D341Med (cell line): ENCODE measurements around the gene CAPN5.

ENCODE experiments used
- DNase-seq: peaks from one replicate; pipeline ENCODE4 v3.0.0; 2012; ENCODE audit warnings: low spot score

CAPN5 gene

GRCh38 chr11:77082838-77083565, 16.2 kb downstream of the CAPN5 start:
- DNase-seq, result no peak

DNA sequence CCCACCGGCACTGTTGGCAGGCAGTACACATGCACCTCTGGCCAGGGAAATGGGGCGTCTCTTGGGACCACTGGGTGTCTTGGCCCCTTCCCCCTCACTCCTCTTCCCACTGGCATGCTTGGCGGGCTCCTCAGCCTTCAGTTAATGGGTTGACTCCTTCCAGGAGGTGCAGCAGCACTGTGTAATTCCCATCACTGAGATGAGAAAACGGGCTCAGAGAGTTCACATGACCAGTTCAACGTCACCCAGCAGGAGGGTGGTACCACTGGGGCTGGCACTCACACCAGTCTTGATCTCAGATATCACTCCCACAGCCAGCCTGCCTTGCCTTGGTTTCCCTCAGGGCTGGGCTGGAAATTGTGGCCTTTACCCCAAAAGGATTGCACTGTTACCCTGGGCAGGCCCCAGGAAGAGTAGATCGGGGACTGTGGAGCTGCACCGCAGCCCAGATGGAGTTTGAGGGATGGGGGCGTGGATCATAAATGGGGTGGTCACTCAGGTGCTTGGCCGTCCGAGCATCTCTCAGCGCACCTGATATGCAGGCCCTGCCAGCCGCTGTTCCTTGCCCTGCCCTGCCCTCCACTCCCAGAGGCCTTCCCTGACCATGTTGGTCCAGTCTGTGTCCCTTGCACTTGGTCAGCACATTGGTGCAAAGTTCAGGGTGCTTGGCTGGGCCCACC, 16.9 kb downstream of the CAPN5 start:
- DNase-seq, result no peak

DNA sequence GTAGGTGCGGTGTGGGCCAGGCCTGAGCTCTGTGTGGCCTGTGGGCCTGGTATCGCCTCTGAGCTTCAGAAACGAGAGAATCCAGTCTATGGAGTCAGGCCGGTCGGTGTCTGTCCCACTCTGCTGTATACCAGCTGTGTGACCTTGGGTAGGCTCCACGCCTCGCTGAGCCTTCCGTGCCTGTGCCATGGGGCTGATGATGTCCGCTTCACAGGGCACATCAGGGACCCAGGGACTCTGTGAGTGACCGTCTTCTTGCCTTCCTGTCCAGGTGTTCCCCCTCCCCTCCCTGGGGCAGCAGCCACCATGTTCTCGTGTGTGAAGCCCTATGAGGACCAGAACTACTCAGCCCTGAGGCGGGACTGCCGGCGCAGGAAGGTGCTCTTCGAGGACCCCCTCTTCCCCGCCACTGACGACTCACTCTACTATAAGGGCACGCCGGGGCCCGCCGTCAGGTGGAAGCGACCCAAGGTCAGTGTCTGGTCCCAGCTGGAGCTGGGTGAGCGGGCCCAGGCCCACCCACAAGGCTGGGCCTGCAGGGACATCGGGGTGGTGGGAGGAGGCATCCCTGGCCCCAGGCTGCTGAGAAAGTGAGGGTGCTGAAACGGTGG, 17.9 kb downstream of the CAPN5 start:
- no peak for DNase-seq

DNA sequence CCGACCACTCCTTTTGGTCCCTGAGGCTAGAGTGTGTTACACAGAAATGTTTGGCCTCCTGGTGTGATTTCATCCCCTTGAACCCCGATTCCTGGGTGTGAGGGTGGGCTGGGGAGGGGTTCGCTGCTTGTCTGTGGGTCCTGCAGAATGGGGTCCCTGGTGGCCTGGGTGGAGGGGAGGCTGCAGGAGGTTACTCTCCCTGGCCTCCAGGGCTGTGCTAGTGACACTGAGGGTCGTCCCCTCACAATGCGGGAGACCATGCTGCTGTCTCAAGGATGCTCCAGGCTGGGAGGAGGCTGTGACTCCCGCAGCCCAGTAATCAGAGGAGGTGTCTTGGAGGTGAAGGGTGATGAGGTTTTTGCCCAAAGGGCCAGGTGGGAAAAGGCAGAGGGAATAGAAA, 18.9 kb downstream of the CAPN5 start:
- no peak for DNase-seq

DNA sequence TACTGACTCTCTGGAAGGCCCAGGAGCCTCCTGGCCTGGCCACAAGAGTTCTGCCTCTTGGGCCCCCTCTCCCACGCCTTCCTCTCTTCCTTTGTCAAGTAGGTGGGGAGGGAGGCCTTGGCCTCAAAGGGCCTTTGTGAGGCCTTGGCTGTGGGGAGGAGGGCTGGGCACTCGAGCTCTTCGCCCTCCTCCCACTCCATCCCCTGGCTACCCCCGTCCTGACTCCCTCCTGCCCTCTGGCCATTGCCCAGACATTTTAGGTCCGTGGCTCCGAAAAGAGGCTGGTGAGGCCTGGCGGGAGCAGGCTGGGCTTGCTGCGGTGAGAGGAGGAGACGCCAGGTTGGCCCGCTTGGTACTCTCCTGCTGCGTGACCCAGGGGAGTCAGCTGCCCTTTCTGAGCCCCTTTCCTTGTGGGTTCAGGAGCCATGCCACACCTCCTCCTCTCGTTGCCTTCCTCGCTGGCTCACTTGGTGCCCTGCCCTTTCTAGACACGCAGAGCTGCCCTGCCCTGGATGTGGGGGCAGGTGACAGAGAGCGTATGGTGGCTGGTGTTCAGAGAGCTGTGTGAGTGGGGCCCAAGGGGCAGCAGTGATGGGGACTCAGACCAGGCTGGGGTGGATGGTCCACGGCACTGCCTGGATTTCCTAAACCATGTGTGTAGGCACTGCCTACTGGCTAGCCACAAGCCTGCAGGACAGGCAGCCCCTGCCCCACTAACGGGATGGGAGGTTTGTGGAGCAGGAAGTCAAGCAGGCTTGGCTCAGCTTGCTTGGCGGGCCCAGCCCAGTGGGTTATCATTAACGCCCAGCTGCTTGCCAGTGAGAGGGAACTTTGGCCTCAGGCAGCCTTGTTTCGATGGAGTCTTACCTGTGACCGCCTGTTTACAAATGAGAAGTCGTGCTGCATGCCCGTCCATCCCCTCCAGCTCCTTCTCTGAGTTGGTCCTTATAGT, 20.0 kb downstream of the CAPN5 start:
- no peak for DNase-seq

DNA sequence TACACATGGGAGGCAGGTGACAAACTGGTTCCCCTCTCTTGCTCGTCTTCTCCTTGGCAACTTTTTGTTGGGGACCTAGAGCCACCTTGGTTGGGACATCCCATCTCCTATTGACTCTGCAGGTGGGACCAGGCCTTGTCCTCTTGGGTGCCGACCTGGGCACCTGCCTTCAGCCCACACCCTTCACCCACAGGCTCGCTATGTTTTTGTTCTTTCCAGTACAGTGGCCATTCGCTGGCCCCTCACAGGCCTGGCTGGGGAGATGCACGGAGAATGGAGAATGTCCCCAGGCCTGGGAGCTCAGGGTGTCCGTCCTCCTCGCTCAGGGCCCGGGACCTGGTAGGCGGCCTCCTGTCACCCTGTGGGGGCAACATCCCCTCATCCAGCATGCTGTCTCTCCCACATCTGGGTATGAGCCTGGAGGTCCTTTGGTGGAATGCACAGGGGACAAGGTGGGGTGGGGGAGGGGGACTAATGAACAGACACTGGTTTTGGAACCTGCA, 21.0 kb downstream of the CAPN5 start:
- no peak for DNase-seq

DNA sequence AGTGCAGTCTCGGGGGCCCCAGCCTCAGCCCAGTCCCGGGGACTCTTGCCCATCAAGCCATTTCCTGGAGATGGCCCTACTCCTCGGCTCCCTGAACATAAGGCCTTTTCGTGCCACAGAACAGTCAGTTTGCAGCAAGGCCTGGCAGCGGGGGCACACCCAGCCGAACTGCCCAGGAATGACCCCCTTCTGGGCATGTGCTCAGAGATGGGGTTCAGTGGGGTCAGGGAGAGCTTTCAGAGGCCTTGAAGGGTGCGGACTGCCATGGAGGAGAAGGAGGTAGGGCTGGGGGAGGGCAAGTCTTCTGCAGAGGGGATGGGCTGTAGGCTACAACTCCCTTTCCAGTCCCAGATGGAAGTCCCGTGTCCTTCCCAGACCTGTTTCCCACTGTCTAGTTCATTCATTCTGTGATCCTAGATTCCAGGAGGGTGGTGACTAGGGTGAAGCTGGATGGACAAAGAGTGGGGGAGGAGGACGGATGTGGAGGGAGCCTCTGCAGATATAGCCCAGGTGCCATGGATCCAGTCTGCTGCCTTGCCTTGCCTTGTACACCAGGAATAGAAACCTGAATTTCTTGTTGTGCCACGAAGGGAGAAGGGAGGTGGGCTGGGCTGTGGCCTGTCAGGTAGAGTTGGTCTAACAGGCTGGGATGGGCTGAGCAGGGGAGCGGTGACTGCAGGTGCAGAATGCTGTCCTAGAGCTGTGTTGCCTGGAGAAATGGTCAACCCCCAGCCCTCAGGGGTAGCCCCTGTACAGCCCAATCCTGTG, 21.6 kb downstream of the CAPN5 start:
- no peak for DNase-seq

DNA sequence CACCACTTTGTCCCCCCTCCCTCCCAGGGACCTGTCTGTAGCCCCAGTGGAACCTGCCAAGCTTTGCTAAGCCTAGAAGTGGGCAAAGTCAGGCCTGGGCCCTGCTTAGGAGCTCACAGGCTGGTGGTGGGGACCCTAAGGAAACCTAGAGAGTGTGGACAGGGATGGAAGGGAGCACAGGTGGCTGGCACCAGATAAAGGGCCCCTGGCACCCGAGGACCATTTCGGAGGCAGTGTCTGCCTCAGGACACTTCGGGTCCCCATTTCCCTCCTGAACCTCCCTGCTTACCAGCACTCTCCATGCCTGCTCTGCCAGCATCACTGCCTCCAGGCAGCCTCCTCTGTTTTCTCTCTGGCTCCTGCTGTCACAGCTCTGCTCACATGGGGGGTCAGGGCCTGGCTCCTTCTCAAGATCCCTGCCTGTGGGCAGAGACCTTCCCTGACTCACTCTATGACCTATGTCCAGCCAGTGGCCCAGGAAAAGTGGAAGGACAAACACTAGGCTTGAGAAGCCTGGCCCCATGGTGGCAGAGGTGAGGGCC, 22.3 kb downstream of the CAPN5 start:
- no peak for DNase-seq

GRCh38 chr11:77090046-77090372, 23.2 kb downstream of the CAPN5 start:
- no peak for DNase-seq

DNA sequence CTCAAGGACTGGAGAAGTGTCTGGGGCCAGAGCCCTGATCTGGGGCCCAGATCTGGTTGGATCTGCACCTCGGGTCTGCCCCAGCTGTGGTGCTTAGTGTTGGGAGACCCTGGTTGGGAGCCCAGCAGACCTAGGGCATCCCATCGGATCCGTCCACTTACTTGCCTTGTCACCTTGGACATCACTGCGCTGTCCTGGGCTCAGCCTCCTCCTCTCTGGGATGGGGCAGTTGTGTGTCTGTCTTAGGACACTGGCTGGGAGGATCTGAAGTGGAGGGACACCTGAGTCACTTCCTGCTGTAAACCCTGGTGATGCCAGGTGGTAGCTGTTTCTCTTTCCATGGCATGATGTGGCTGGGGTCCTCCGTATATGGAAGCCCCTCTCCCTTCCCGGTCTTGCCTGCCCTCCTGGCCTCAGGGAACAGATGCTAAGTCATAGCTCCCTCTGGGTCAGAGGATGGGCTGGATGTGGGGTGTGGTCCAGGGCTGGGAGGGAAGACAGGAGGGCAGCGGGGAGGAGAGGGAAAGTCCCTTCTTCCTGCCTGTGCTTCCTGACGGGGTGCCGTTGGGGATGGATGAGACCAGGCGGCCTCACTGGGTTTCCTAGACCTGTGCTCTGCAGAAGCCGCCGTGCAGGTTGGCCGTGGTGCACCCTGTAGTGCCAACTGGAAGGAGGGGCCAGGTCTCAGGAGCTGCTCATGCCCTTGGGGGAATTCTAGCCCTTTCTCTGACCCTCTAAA, 23.8 kb downstream of the CAPN5 start:
- DNase-seq, result no peak

DNA sequence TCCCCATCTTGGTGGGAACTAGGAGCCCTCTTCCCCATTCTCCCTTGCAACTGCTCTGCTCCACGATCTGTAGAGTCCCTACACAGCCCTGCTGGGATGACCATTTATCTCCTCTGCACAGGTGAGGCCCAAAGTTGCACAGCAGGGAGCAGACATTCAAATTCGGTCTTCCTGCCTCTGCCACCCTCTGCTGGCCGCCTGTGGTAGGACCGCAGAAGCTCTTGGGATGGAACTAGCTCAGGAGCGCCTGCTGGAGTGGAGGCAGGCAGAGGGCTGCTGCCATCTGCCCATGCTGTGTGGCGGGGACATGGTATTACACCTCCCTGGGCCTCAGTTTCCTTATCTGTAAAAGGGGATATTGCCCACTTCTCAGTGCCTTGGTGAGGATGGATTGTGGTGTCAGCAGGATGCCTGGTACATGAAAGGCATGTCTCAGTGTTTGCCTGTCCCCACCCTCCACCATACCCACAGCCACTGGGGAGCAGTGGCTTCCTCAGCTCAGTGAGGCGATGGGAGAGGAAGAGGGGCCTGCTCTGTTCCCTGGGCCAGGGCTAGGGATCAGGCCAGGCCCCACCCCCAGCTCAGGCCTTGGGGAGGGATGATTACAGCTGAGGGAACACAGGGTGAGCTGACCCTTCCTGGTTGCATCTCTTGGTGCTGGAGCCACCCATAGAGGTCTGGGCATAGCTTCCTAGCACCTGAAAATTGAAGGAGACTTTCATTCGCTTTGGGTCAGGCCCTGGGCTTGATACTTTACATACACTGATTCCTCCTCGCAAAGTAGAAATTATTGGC, 24.6 kb downstream of the CAPN5 start:
- DNase-seq, result peak; percentile 89

- no peak for DNase-seq
Observed at GRCh38 chr11:77092382-77092781, 25.6 kb downstream of the CAPN5 start.

DNA sequence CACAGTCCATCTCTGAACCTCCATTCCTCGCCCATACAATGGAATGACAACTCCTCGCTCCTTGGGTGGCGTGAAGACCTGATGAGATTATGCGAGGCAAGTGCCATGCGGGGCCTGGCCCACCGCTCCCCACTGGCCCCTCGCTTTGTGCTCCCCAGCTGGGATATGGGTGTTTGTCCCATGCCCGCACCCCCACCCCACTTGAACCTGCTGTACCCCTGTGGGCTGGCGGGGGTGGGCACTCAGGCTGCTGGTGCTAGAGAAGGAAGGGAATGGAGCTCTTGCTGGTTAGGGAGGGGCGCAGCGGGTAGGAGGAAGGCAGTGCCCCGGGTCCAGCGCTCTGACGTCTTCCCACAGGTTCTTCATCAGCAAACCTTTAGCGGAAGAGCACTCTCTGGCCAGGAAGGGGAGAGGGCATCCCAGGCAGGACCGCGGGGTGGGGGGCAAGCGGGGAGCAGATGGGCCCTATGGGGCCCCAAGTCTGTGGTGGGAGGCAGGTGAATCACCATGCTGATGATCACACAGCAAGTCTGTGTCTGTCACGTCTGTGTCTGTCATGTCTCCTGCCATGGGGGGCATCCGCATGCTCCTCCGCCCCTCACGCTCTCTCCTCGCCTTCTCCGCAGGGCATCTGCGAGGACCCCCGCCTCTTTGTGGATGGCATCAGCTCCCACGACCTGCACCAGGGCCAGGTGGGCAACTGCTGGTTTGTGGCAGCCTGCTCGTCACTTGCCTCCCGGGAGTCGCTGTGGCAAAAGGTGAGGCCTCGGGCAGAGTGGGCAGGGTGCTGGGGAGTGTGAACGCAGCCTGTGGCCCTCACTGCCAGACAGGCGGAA, 26.5 kb downstream of the CAPN5 start:
- DNase-seq, result no peak

DNA sequence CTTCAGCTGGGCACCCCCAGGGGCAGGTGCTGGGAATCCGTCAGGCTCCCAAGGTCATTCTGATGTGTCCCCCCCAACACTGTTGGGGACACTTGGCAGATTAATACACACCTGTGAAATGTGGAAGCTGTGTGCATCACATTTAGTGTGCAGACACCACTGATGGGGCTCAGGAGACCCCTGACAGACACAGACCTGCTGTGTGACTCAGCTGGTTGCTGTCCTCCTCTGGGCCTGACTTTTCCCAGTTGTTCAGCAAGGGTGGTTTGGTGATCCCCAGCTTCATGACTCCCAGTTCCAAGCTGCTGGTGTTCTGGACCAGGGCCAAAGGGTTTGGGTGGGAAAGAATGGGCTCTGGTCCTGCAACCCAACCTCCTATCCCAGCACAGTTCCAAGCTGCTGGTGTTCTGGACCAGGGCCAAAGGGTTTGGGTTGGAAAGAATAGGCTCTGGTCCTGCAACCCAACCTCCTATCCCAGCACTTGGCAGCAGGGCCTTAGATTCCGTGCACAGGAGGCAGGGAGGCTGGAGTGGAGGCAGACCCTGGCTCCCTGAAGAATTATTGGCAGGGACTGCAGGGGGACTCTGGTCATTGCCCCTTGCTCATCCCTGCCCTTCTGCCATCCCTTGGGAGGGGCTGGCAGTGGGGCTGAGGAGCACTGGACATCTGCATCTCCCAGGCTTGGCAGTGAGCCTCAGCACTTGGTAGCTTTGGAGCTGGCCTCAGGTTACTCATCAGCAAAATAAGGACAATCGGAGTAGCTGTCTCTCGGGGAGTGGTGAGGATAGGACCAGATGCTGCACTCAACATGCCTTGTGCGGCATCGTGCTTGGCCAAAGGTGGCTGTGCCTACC, 27.4 kb downstream of the CAPN5 start:
- no peak for DNase-seq

DNA sequence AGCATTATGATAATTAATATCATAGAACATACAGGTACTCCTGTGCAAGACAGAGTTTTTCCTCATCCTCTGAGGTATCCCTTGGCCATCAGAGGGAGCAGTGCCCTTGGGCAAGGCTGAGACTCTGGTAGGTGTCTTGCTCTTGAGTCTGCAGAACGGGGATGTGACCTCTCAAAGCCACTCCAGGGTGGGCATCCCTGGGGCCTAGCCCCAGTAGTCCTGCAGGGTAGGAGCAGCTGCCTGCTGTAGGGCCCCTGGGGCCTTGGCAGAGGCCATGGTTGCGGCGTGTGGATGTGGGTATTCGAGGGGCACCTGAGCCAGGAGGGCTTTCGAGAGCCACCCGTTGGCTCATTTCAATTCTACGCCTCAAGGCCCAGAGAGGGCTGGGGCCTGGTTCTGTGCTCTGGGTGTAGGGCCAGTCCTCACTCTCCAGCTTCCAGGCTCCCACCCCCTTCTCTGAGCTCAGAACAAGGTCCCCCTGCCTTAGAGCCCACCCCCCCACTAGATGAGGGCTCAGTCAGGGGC, 28.1 kb downstream of the CAPN5 start:
- DNase-seq, result no peak

- no peak for DNase-seq
Observed at GRCh38 chr11:77095551-77096490, 29.1 kb downstream of the CAPN5 start.
